K562 (cell line): ENCODE data around the gene SMURF1. TPM values are rescaled to one million over a fixed set of nuclear protein-coding genes. Genes with fewer than 3 reads are reported as not detected.

Experiments
- SMARCE1 ChIP-seq: fragments of 450-650 bp; IDR thresholded peaks from 2 replicates; pipeline ENCODE4 v1.7.1; 2016; ENCODE audit warnings: mild to moderate bottlenecking
- polyA plus RNA-seq, 8 experiments: library from polyadenylated mRNA; depleted of rRNA in 4 of 8; stranded (reverse) in 5 of 8; unstranded in 3 of 8; fragments of >200 nt; fragmentation: Nextera tagmentation in 2 of 8; fragmentation: Illumina TruSeq in 1 of 8; extraction: Ambion mirVana in 2 of 8; extraction: Trizol in 1 of 8; gene quantifications; 2 replicates each; pipeline versions ENCODE4 v1.2.1 to v1.2.3, GENCODE V29; 2011 to 2014; ENCODE audit warnings: inconsistent platforms in 1 of 8, missing spikeins in 1 of 8
- total RNA-seq, 7 experiments: library from RNA; depleted of rRNA in 6 of 7; stranded (reverse); fragments of >200 nt in 6 of 7; fragmentation: Illumina TruSeq in 2 of 7; extraction: Trizol in 2 of 7; gene quantifications; 2 replicates each; pipeline versions ENCODE4 v1.2.1 to v1.2.3, GENCODE V29; 2011 to 2021; ENCODE audit warnings: low replicate concordance in 1 of 7
- TF ChIP-seq, protein P1 (sequence below): fragments of 200-800 bp; sonication (Bioruptor generic); IDR thresholded peaks from 2 replicates; pipeline ENCODE4 v1.6.1; 2016; ENCODE audit warnings: missing genetic modification characterization, missing compliant biosample characterization
- TF ChIP-seq, protein P2 (sequence below), 2 experiments: fragments of 450-650 bp; conservative IDR thresholded peaks; 2 replicates each; pipeline ENCODE4 v1.6.1; 2017; ENCODE audit warnings: mild to moderate bottlenecking in 2 of 2, moderate library complexity in 2 of 2
- TF ChIP-seq, protein P3 (sequence below): fragments of 450-650 bp; IDR thresholded peaks from 2 replicates; pipeline ENCODE4 v1.6.1; 2016; ENCODE audit warnings: mild to moderate bottlenecking, moderate library complexity

Gene SMURF1
- total and polyA plus RNA-seq, 9 of the 15 experiments (the other 6 are each of a cell fraction or from before 2014, with no cell fraction given): 1.0 to 20.1 (median 12.6) TPM

DNA sequence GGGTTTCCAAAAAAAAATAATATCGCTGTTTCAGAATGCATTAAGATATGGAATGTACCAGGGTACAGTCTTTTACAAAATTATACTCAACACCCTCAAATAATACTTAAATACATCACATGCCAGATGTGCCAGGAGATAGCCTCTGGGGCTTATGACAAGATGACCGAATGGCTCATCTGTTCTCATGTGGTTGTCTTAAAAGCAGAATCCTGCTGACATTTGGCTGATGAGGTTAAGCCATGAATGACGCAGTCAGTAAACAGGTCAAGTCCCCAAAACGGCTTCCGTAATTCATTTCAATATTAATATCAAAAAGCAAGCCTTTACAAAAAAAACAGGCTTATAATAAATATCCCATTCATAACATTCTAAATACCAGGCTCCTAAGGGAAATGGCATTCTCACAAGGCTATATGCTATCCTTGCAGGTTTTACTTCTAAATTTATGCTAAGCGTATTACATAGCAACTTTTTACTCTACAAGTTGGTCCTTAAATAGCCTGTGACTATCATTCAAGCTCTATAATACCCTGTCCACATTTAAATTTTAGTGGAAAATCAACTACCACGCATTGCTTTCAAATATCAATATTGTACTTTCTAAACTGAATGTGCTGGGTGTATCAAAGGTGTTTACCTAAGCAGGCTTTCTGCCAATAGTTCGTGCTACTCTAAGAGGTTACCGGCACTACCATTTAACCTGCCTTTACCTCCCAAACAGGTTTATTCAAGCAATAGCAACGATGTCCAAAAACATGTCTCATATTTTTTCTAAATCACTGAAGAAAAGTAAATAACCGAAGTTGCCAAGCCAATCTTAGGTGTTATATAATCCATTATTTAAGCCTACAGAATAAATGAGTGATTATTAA is 15.6 kb downstream of the SMURF1 start (continued):
- TF ChIP-seq, protein P1, sequence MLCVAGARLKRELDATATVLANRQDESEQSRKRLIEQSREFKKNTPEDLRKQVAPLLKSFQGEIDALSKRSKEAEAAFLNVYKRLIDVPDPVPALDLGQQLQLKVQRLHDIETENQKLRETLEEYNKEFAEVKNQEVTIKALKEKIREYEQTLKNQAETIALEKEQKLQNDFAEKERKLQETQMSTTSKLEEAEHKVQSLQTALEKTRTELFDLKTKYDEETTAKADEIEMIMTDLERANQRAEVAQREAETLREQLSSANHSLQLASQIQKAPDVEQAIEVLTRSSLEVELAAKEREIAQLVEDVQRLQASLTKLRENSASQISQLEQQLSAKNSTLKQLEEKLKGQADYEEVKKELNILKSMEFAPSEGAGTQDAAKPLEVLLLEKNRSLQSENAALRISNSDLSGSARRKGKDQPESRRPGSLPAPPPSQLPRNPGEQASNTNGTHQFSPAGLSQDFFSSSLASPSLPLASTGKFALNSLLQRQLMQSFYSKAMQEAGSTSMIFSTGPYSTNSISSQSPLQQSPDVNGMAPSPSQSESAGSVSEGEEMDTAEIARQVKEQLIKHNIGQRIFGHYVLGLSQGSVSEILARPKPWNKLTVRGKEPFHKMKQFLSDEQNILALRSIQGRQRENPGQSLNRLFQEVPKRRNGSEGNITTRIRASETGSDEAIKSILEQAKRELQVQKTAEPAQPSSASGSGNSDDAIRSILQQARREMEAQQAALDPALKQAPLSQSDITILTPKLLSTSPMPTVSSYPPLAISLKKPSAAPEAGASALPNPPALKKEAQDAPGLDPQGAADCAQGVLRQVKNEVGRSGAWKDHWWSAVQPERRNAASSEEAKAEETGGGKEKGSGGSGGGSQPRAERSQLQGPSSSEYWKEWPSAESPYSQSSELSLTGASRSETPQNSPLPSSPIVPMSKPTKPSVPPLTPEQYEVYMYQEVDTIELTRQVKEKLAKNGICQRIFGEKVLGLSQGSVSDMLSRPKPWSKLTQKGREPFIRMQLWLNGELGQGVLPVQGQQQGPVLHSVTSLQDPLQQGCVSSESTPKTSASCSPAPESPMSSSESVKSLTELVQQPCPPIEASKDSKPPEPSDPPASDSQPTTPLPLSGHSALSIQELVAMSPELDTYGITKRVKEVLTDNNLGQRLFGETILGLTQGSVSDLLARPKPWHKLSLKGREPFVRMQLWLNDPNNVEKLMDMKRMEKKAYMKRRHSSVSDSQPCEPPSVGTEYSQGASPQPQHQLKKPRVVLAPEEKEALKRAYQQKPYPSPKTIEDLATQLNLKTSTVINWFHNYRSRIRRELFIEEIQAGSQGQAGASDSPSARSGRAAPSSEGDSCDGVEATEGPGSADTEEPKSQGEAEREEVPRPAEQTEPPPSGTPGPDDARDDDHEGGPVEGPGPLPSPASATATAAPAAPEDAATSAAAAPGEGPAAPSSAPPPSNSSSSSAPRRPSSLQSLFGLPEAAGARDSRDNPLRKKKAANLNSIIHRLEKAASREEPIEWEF (CRISPR knock-in tag): peak; percentile 22; the same call in 1 of the 2 replicates
- TF ChIP-seq, protein P2, sequence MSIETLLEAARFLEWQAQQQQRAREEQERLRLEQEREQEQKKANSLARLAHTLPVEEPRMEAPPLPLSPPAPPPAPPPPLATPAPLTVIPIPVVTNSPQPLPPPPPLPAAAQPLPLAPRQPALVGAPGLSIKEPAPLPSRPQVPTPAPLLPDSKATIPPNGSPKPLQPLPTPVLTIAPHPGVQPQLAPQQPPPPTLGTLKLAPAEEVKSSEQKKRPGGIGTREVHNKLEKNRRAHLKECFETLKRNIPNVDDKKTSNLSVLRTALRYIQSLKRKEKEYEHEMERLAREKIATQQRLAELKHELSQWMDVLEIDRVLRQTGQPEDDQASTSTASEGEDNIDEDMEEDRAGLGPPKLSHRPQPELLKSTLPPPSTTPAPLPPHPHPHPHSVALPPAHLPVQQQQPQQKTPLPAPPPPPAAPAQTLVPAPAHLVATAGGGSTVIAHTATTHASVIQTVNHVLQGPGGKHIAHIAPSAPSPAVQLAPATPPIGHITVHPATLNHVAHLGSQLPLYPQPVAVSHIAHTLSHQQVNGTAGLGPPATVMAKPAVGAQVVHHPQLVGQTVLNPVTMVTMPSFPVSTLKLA (conservative IDR thresholded peaks at IDR 0.05): peak; percentile 36 to 59; a peak in 2 of 4 replicates
- TF ChIP-seq, protein P3, sequence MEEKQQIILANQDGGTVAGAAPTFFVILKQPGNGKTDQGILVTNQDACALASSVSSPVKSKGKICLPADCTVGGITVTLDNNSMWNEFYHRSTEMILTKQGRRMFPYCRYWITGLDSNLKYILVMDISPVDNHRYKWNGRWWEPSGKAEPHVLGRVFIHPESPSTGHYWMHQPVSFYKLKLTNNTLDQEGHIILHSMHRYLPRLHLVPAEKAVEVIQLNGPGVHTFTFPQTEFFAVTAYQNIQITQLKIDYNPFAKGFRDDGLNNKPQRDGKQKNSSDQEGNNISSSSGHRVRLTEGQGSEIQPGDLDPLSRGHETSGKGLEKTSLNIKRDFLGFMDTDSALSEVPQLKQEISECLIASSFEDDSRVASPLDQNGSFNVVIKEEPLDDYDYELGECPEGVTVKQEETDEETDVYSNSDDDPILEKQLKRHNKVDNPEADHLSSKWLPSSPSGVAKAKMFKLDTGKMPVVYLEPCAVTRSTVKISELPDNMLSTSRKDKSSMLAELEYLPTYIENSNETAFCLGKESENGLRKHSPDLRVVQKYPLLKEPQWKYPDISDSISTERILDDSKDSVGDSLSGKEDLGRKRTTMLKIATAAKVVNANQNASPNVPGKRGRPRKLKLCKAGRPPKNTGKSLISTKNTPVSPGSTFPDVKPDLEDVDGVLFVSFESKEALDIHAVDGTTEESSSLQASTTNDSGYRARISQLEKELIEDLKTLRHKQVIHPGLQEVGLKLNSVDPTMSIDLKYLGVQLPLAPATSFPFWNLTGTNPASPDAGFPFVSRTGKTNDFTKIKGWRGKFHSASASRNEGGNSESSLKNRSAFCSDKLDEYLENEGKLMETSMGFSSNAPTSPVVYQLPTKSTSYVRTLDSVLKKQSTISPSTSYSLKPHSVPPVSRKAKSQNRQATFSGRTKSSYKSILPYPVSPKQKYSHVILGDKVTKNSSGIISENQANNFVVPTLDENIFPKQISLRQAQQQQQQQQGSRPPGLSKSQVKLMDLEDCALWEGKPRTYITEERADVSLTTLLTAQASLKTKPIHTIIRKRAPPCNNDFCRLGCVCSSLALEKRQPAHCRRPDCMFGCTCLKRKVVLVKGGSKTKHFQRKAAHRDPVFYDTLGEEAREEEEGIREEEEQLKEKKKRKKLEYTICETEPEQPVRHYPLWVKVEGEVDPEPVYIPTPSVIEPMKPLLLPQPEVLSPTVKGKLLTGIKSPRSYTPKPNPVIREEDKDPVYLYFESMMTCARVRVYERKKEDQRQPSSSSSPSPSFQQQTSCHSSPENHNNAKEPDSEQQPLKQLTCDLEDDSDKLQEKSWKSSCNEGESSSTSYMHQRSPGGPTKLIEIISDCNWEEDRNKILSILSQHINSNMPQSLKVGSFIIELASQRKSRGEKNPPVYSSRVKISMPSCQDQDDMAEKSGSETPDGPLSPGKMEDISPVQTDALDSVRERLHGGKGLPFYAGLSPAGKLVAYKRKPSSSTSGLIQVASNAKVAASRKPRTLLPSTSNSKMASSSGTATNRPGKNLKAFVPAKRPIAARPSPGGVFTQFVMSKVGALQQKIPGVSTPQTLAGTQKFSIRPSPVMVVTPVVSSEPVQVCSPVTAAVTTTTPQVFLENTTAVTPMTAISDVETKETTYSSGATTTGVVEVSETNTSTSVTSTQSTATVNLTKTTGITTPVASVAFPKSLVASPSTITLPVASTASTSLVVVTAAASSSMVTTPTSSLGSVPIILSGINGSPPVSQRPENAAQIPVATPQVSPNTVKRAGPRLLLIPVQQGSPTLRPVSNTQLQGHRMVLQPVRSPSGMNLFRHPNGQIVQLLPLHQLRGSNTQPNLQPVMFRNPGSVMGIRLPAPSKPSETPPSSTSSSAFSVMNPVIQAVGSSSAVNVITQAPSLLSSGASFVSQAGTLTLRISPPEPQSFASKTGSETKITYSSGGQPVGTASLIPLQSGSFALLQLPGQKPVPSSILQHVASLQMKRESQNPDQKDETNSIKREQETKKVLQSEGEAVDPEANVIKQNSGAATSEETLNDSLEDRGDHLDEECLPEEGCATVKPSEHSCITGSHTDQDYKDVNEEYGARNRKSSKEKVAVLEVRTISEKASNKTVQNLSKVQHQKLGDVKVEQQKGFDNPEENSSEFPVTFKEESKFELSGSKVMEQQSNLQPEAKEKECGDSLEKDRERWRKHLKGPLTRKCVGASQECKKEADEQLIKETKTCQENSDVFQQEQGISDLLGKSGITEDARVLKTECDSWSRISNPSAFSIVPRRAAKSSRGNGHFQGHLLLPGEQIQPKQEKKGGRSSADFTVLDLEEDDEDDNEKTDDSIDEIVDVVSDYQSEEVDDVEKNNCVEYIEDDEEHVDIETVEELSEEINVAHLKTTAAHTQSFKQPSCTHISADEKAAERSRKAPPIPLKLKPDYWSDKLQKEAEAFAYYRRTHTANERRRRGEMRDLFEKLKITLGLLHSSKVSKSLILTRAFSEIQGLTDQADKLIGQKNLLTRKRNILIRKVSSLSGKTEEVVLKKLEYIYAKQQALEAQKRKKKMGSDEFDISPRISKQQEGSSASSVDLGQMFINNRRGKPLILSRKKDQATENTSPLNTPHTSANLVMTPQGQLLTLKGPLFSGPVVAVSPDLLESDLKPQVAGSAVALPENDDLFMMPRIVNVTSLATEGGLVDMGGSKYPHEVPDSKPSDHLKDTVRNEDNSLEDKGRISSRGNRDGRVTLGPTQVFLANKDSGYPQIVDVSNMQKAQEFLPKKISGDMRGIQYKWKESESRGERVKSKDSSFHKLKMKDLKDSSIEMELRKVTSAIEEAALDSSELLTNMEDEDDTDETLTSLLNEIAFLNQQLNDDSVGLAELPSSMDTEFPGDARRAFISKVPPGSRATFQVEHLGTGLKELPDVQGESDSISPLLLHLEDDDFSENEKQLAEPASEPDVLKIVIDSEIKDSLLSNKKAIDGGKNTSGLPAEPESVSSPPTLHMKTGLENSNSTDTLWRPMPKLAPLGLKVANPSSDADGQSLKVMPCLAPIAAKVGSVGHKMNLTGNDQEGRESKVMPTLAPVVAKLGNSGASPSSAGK: peak; percentile 55
- TF ChIP-seq SMARCE1: peak; percentile 77
